Measurements from ENCODE around the gene ARPC5L. TPM values are rescaled to one million over a fixed set of nuclear protein-coding genes. Genes with fewer than 3 reads are reported as not detected.

ARPC5L gene
- total RNA-seq, 1 experiment from 2014 or later = 50.0 TPM

DNA sequence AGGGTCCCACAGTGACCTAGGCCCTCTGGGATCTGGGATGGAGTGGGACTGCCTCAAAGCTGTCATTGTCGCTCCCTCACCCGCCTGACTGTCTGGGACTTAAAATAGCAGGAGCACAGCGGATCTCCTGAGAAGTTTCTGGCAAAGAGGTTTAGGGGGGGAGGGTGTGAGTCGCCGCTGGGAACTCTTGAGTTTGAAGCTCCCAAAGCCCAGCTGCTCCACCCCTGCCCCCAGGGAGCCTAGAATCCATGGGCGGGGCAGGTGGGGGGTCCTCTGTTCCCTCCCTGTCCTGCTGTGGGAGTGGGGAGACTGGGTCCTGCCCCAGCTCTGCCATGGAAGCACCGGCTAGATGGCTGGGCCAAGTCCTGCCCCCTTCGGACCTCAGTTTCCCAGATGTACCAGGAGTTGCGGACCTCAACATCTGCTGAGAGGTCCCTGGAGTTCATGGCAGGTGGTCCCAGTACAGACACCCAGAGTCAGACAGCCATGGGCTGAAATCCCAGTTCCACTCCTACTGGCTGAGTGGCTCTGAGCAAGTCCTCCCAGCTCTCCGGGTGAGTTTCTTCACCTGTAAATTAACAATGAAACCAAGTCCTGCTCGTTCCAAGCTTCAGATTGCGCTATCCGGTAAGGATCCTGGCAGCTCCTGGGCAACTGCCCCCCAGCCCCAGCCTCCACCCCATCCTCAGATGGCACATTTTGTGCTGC, 9.7 kb upstream of the ARPC5L start:
- Histone ChIP-seq H3K4me2 (ENCODE audit: low read length) (peak overlapping the region; percentile 78), H3K36me3 (ENCODE audit: control insufficient read depth in 1 of 2, insufficient read depth in 2 of 2, low read length in 2 of 2) (peaks cover under 1 to 4% of the 10 kb centered on the region in 2 experiments; a peak in 2 of 4 replicates), H3K27me3 (ENCODE audit: insufficient read depth, low read length) (no peaks in the 10 kb centered on the region), H3K9me2 (ENCODE audit: insufficient read depth) (no peaks in the 10 kb centered on the region), H3K27ac (ENCODE audit: low read depth, low read length) (0 out of 2 replicates have a peak overlapping the region, but pooled peaks have one; percentile 37), H3K4me3 (replicated peaks in 1 of 2; ENCODE audit: low read depth in 1 of 2, low read length in 2 of 2) (peak overlapping the region in 1 of 2 experiments; percentile 32; a peak in 1 of 4 replicates), H3K4me1 (ENCODE audit: control insufficient read depth in 1 of 2, insufficient read depth in 2 of 2, low read length in 2 of 2) (peaks cover 5 to 23% of the 10 kb centered on the region in 2 experiments; a peak in 3 of 4 replicates), H2AFZ (ENCODE audit: low read depth, low read length, poor library complexity, severe bottlenecking) (no peak overlapping the region), H3K79me2 (ENCODE audit: insufficient read depth, low read length) (no peaks in the 10 kb centered on the region), H4K20me1 (ENCODE audit: insufficient read depth) (peaks cover 16% of the 10 kb centered on the region; the same call in 1 of the 2 replicates), H3K9me3 (ENCODE audit: control insufficient read depth in 1 of 2, insufficient read depth in 1 of 2, low read depth in 1 of 2, low read length in 2 of 2) (no peaks in the 10 kb centered on the region), H3K9ac (ENCODE audit: low read length) (no peak overlapping the region)
- ChIA-PET CTCF (interaction anchor here (0.6 to 11.7 kb wide), 34 partner anchors 10 to 526 kb away, joined by 3 to 601 read pairs (median 5); partner anchors contain the start of genes ARPC5L, NR6A1, OLFML2A and RPL35), RAD21 (ENCODE audit: low non-redundant PET in 1 of 2, low total read pairs in 2 of 2, uncharacterized antibody in 2 of 2, unreplicated experiment in 2 of 2) (interaction anchor here (0.5 to 3.3 kb wide), 18 partner anchors 10 to 291 kb away, joined by 3 to 49 read pairs (median 6); partner anchors contain the start of genes NR6A1 (in 2 of the 2), OLFML2A (in 2 of the 2), ARPC5L (in 1 of the 2) and RPL35 (in 1 of the 2)), POLR2A (interaction anchor here (1.0 to 2.3 kb wide), 11 partner anchors 9 to 80 kb away, joined by 3 to 30 read pairs (median 5); partner anchors contain the start of genes ARPC5L, NR6A1, OLFML2A and RPL35)
- TF ChIP-seq, protein P1, sequence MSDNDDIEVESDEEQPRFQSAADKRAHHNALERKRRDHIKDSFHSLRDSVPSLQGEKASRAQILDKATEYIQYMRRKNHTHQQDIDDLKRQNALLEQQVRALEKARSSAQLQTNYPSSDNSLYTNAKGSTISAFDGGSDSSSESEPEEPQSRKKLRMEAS (IDR thresholded peaks at IDR 0.05) = no peak
- TF ChIP-seq, protein P2, sequence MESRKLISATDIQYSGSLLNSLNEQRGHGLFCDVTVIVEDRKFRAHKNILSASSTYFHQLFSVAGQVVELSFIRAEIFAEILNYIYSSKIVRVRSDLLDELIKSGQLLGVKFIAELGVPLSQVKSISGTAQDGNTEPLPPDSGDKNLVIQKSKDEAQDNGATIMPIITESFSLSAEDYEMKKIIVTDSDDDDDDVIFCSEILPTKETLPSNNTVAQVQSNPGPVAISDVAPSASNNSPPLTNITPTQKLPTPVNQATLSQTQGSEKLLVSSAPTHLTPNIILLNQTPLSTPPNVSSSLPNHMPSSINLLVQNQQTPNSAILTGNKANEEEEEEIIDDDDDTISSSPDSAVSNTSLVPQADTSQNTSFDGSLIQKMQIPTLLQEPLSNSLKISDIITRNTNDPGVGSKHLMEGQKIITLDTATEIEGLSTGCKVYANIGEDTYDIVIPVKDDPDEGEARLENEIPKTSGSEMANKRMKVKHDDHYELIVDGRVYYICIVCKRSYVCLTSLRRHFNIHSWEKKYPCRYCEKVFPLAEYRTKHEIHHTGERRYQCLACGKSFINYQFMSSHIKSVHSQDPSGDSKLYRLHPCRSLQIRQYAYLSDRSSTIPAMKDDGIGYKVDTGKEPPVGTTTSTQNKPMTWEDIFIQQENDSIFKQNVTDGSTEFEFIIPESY (IDR thresholded peaks at IDR 0.05; ENCODE audit: extremely low read depth, insufficient replicate concordance, low read length) = no peak
- TF ChIP-seq, protein P3, sequence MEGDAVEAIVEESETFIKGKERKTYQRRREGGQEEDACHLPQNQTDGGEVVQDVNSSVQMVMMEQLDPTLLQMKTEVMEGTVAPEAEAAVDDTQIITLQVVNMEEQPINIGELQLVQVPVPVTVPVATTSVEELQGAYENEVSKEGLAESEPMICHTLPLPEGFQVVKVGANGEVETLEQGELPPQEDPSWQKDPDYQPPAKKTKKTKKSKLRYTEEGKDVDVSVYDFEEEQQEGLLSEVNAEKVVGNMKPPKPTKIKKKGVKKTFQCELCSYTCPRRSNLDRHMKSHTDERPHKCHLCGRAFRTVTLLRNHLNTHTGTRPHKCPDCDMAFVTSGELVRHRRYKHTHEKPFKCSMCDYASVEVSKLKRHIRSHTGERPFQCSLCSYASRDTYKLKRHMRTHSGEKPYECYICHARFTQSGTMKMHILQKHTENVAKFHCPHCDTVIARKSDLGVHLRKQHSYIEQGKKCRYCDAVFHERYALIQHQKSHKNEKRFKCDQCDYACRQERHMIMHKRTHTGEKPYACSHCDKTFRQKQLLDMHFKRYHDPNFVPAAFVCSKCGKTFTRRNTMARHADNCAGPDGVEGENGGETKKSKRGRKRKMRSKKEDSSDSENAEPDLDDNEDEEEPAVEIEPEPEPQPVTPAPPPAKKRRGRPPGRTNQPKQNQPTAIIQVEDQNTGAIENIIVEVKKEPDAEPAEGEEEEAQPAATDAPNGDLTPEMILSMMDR (IDR thresholded peaks at IDR 0.05 in 2 of 3, conservative IDR thresholded peaks at IDR 0.05 in 1 of 3; ENCODE audit: borderline replicate concordance in 1 of 3, insufficient read depth in 1 of 3, low read depth in 2 of 3, low read length in 2 of 3) = no peak
- TF ChIP-seq TCF7L2 (IDR thresholded peaks at IDR 0.05; ENCODE audit: borderline replicate concordance, extremely low read depth, insufficient read depth, insufficient read length) (no peak), EGR1 (IDR thresholded peaks at IDR 0.05; ENCODE audit: low read depth) (no peak), EZH2 (IDR thresholded peaks at IDR 0.05) (no peak), CEBPB (IDR thresholded peaks at IDR 0.05; ENCODE audit: low read depth) (no peak), JUND (IDR thresholded peaks at IDR 0.05) (no peak), FOSL1 (IDR thresholded peaks at IDR 0.05; ENCODE audit: low read depth) (no peak), SP1 (IDR thresholded peaks at IDR 0.05; ENCODE audit: low read depth) (no peak), SIN3A (IDR thresholded peaks at IDR 0.05; ENCODE audit: low read depth) (no peak), POLR2AphosphoS5 (IDR thresholded peaks at IDR 0.05; ENCODE audit: low read depth, low read length) (no peak), ZFX (IDR thresholded peaks at IDR 0.05) (no peak), SRF (IDR thresholded peaks at IDR 0.05; ENCODE audit: low read depth) (no peak)
- TF ChIP-seq, protein P4, sequence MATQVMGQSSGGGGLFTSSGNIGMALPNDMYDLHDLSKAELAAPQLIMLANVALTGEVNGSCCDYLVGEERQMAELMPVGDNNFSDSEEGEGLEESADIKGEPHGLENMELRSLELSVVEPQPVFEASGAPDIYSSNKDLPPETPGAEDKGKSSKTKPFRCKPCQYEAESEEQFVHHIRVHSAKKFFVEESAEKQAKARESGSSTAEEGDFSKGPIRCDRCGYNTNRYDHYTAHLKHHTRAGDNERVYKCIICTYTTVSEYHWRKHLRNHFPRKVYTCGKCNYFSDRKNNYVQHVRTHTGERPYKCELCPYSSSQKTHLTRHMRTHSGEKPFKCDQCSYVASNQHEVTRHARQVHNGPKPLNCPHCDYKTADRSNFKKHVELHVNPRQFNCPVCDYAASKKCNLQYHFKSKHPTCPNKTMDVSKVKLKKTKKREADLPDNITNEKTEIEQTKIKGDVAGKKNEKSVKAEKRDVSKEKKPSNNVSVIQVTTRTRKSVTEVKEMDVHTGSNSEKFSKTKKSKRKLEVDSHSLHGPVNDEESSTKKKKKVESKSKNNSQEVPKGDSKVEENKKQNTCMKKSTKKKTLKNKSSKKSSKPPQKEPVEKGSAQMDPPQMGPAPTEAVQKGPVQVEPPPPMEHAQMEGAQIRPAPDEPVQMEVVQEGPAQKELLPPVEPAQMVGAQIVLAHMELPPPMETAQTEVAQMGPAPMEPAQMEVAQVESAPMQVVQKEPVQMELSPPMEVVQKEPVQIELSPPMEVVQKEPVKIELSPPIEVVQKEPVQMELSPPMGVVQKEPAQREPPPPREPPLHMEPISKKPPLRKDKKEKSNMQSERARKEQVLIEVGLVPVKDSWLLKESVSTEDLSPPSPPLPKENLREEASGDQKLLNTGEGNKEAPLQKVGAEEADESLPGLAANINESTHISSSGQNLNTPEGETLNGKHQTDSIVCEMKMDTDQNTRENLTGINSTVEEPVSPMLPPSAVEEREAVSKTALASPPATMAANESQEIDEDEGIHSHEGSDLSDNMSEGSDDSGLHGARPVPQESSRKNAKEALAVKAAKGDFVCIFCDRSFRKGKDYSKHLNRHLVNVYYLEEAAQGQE (IDR thresholded peaks at IDR 0.05; ENCODE audit: low read depth) = no peak
- TF ChIP-seq, protein P5, sequence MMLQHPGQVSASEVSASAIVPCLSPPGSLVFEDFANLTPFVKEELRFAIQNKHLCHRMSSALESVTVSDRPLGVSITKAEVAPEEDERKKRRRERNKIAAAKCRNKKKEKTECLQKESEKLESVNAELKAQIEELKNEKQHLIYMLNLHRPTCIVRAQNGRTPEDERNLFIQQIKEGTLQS (IDR thresholded peaks at IDR 0.05) = no peak
- BruUV-seq (replicated peaks) = no TSS peak
- ATAC-seq (no peak), DNase-seq (ENCODE audit: low read depth, low spot score) (no peak)
- intact Hi-C loops (cut with micrococcal nuclease) = loop anchor here (1.0 to 10.0 kb wide), 4 partner anchors 39 to 437 kb away; partner anchors contain the start of gene PSMB7

All from HCT116 (cell line).